Stimulated activated CD4-positive, alpha-beta T cell treated with anti-CD3 and anti-CD28 coated beads, Interleukin-2, amount 100 ng/mL, for 4 hours (primary cell): ENCODE measurements around the gene AMPD3.

Experiments
- DNase-seq: peaks from one replicate; pipeline ENCODE4 v3.0.0-alpha.2; 2020; ENCODE audit warnings: low read depth

Gene AMPD3

GRCh38 chr11:10503777-10504480 is 48.9 kb downstream of the AMPD3 start:
- DNase-seq, result no peak

DNA sequence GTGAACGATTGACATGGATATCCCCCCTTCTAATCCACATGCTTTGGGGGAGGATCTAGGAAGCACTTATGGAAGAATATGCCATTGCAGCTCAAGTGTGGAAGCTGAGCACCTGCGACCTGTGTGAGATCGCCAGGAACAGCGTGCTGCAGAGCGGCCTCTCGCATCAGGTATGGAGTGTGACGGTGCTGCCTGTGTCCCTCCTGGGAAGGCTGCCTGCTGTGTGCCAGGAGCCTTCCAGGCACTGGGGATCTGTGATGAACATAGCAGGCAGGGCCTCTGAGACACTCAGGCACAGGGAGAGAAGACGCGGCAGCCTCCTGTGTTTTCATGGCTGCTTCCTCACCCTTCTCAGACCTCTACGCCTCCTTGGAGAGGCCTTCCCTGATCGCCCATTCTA is 49.4 kb downstream of the AMPD3 start:
- DNase-seq, result no peak

DNA sequence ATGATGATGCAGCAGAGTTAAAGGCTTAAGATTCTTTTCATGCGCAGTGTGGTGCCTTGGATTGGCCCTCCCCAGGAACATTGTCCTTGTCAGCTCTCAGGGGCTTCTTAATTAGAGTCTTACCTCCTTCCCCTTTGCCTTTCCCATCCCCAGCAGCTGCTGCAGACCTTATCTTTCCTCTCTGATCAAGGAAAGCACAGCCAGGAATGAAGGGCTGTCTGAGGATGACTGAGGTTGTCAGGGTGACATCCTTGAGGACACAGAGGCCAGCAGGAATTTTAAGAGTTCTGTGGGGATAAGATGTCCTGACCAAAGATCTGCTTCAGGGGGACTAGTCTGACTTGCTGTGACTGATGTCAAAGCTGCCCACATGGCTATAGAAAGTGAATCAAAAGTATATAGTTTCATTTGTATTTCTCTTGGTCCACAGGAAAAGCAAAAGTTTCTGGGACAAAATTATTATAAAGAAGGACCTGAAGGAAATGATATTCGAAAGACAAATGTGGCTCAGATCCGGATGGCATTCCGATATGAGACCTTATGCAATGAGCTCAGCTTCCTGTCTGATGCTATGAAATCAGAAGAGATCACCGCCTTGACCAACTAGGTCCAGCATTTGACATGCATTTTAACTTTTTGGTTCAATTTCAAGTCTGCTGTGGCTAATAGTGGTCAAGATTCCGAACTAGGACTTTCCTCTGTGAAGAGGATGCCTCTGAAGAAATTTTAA is 50.4 kb downstream of the AMPD3 start:
- DNase-seq, result no peak

- no peak for DNase-seq
Measured at GRCh38 chr11:10506008-10506370, 50.9 kb downstream of the AMPD3 start.

DNA sequence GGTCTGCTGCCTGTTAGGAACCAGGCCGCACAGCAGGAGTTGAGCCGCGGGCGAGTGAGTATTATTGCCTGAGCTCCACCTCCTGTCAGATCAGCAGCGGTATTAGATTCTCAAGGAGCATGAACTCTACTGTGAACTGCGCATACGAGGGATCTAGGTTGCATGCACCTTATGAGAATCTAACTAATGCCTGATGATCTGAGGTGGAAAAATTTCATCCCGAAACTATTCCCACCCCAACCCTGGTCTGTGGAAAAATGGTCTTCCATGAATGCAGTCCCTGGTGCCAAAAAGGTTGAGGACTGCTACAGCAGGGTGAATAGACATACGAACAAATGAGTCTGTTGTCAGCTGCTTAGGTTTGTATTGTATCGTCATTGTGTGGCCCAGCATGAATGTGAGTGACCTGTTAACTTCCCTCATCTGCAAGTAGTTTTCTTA is 56.1 kb downstream of the AMPD3 start:
- DNase-seq, result no peak

DNA sequence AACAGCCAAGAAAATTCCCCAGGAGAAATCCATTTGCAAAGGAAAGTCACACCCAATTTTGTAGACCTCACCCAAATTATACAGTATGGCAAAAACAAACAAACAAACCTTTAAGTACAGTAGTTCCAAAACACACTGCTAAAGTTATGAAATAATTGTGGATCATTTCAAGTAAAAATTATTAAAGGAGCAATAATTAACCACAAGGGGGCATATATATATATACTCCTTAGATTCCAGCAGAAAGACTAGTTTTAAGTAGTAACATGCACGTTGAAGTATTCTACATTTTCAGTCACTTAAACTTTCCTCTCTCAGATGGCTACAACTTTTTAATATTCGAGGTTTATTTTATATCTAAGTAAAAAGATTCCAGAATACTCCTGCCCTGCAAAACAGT is 59.1 kb downstream of the AMPD3 start:
- DNase-seq, result no peak

GRCh38 chr11:10514709-10515108 is 59.6 kb downstream of the AMPD3 start:
- no peak for DNase-seq

- no peak for DNase-seq
Measured at GRCh38 chr11:10515418-10515817, 60.4 kb downstream of the AMPD3 start.

- DNase-seq, result no peak
Measured at GRCh38 chr11:10518123-10518522, 63.1 kb downstream of the AMPD3 start.

GRCh38 chr11:10518891-10519290 is 63.8 kb downstream of the AMPD3 start:
- DNase-seq, result no peak

DNA sequence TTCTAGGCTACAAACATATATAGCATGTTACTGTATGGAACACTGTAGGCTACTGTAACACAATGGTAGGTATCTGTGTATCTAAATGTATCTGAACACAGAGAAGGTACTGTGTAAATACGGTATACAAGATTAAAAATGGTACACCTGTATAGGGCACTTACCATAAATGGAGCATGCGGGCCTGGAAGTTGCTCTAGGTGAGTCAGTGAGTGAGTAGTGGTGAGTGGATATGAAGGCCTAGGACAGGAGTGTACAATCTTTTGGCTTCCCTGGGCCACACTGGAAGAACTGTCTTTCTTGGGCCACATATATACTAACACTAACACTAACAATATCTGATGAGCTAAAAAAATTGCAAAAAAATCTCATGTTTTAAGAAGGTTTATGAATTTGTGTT is 64.6 kb downstream of the AMPD3 start:
- no peak for DNase-seq

GRCh38 chr11:10520562-10520961 is 65.5 kb downstream of the AMPD3 start:
- DNase-seq, result no peak

GRCh38 chr11:10522276-10522675 is 67.2 kb downstream of the AMPD3 start:
- no peak for DNase-seq

- no peak for DNase-seq
Measured at GRCh38 chr11:10522921-10523320, 67.9 kb downstream of the AMPD3 start.

DNA sequence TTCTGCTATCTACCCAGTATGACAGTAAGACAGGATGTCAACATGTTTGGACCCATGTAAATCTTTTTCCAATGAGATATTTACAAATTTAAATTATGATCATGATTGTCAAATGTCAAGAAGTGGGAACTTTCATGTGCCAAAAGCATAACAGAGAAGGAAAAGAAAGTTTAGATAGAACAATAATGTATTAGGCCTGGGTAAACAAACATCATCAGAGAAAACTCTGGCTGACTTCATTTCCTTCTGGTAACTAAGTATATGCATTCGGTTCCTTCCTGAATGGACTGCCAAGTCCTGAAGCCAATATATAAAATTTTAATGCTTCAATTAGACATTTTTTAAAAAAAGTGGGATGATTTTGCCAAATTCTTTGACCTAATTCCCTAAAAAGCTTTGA is 69.4 kb downstream of the AMPD3 start:
- no peak for DNase-seq

DNA sequence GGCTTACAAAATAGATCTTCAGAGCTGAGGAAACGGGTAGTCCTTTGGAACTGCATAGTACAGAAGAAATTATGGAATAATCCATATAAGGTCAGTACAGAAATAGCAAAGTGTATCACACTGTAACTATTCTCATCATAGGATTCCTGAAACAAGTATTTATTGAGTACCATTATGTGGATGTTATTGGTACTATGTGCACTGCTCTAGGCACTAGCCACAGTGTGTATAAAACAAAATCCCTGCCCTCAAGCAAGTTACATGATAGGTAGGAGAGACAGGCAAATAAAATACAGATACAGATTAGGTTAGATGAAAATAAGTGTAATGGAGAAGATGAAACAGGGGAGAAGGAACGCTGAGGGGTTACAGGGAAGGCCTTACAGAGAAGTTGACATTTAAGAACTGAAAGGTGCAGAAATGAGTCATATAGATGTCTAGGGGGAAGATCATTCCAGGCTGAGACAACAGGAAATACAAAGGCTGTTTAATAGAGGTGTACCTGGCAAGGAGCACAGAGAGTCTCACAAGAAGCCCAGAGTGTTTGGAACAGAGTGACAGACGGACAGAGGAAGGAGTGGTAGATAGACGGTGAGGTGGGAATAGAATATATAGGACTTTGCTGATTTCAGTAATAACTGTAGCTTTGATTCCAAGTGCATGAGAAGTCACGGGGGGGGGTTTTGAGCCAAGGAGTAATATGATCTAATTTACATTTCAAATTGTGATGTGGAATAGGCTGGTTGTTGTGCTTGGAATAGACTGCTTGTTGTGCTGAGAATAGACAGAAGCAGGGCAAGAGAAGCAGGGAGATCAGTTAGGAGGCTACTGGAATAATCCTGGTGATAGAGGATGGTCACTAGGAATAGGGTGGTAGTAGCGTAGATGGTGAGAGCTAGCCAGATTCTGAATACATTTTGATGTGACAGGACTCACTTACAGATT is 72.2 kb downstream of the AMPD3 start:
- DNase-seq, result no peak

DNA sequence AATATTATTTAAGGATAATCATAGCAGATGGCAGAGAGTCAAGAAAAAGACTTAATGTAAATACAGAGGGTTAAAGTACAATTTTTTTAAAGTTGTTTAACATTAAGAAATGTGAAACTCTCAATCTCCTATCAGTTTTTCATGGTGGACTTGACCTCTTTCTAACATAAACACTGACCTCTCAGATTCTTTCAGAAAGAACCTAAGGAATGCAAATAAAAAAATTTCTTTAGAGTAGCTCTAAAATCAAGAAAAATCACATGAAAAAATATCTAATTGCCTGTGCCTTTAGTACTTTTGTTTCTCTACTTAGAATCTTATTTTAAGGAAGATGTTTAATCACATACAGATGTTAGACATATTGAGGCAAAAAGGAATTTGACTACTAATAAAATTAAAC is 73.1 kb downstream of the AMPD3 start:
- DNase-seq, result no peak

GRCh38 chr11:10529279-10529678 is 74.2 kb downstream of the AMPD3 start:
- no peak for DNase-seq

DNA sequence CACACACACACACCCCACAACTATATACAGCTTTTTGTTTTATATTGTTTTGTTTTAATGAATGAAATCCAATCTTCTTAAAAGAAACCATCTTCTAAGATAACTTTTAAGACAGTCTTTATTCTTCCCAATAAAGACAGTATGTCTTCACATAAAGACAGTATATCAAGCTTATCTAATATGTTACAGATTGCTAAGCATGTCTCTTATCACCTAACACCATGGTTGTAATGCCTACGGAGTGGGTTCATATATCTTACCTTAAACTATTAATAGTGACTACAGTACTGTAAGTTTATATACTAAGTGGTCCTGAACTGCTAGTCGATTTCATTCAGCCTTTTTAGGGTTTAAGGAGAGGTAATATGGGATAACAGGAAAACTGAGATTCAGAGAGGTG is 77.5 kb downstream of the AMPD3 start:
- DNase-seq, result no peak

GRCh38 chr11:10533323-10533722 is 78.3 kb downstream of the AMPD3 start:
- no peak for DNase-seq

GRCh38 chr11:10534316-10534715 is 79.3 kb downstream of the AMPD3 start:
- no peak for DNase-seq

DNA sequence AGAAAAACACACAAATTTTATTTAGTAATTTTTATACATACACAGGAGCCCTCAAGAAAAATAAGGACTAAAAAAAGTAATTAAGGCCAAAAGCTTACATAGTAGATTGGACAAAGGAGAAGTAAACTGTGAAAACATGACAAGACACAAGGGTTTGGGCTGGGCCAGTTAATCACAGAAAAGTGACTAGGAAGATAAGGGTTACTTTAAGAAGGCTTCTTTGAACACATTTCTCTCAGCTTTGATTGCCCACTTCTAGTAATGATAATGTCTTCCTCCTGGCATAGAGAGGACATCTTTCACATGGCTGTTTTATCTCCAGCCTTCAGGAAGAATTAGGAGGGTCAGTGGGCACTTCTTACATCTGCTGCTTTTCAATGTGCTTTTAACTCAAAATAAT is 82.5 kb downstream of the AMPD3 start:
- DNase-seq, result no peak

DNA sequence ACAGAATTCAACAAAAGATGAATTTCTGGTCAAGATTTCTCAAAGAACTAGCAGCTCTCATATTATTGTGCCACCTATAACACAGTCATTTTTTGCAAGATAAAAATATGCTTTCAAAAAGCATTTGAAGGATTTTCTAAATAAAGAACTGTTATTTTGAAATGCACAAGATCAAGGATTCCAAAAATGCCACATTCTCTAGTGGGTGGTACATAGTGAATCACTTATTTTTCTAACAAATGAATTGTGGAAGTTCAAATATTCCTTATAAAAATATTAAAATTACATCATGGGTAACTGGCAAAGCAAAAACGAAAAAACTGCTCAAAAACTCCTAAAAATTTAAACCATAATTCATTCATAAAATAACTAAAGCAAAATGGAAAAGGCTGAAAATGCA is 83.9 kb downstream of the AMPD3 start:
- no peak for DNase-seq
